Left lobe of liver (tissue), 2 donors: ENCODE data around the gene APOOL. TPM values are rescaled to one million over a fixed set of nuclear protein-coding genes. Genes with fewer than 3 reads are reported as not detected.
"Not testable (repeated sequence)": the region's sequence is repeated elsewhere in the genome, so short reads cannot be mapped to it uniquely, and the experiment has no call there.

Experiments
- ATAC-seq: fragments of 200-7000 bp; cut with Tn5 transposase; one replicate; pipeline ENCODE4 v1.9.1; 2020; ENCODE audit warnings: mild to moderate bottlenecking, moderate library complexity
- DNase-seq: peaks from one replicate; pipeline ENCODE4 v3.0.0-alpha.2; 2020; ENCODE audit warnings: low spot score
- total RNA-seq: library from RNA; stranded (reverse); gene quantifications from one replicate; pipeline ENCODE4 v1.2.1, GENCODE V29; 2021
- donor health status: DM: no; HTN: no; CAD: no; lungs with moderate emphysema.
- donor health status: DM: no; HTN: yes; CAD: no.

Gene APOOL
- total RNA-seq, result 19.8 TPM

GRCh38 chrX:85003655-85004244 is at the start of gene APOOL:
Gene APOOL, plus strand, starts transcription at chrX:85003877. Its CDS starts 36 bp downstream, at chrX:85003913.
- DNase-seq (peak; percentile 88), ATAC-seq (peak; percentile 97)

GRCh38 chrX:84956304-84956703 is 47.4 kb upstream of the APOOL start:
- ATAC-seq (no peak), DNase-seq (no peak)

GRCh38 chrX:84974803-84975202 is 28.9 kb upstream of the APOOL start:
- no peak for ATAC-seq
- DNase-seq, result no peak

- ATAC-seq, DNase-seq: not testable (repeated sequence)
Measured at GRCh38 chrX:84991739-84992138, 11.9 kb upstream of the APOOL start.

GRCh38 chrX:84993150-84993549 is 10.5 kb upstream of the APOOL start:
- ATAC-seq (no peak), DNase-seq (no peak)

- ATAC-seq, result no peak
Measured at GRCh38 chrX:85001344-85001743, 2.3 kb upstream of the APOOL start.

GRCh38 chrX:85004255-85004654 is 578 bp downstream of the APOOL start:
- ATAC-seq (peak; percentile 43), DNase-seq (no peak)

More at GRCh38 chrX:85001344-85001743, 2.3 kb upstream of the APOOL start:
- DNase-seq, result no peak

GRCh38 chrX:85012098-85012497 is 8.4 kb downstream of the APOOL start:
- no peak for ATAC-seq
- no peak for DNase-seq

GRCh38 chrX:85015351-85015750 is 11.7 kb downstream of the APOOL start:
- ATAC-seq, DNase-seq: not testable (repeated sequence)

GRCh38 chrX:85017721-85018120 is 14.0 kb downstream of the APOOL start:
- ATAC-seq (no peak), DNase-seq (no peak)

GRCh38 chrX:85018471-85018870 is 14.8 kb downstream of the APOOL start:
- DNase-seq (no peak), ATAC-seq (no peak)

- DNase-seq, result no peak
- ATAC-seq, result peak; percentile 68
Measured at GRCh38 chrX:85020216-85020615, 16.5 kb downstream of the APOOL start.

GRCh38 chrX:85024044-85024443 is 20.4 kb downstream of the APOOL start:
- ATAC-seq, result no peak
- no peak for DNase-seq

GRCh38 chrX:85024562-85024961 is 20.9 kb downstream of the APOOL start:
- ATAC-seq (no peak), DNase-seq (no peak)

- ATAC-seq (no peak), DNase-seq (no peak)
Measured at GRCh38 chrX:85026170-85026569, 22.5 kb downstream of the APOOL start.

GRCh38 chrX:85029043-85029442 is 25.4 kb downstream of the APOOL start:
- ATAC-seq (no peak), DNase-seq (no peak)

GRCh38 chrX:85031505-85031904 is 27.8 kb downstream of the APOOL start:
- DNase-seq (no peak), ATAC-seq (peak; percentile 66)

GRCh38 chrX:85037114-85037513 is 33.4 kb downstream of the APOOL start:
- DNase-seq (no peak), ATAC-seq (no peak)

- no peak for ATAC-seq
- DNase-seq, result no peak
Measured at GRCh38 chrX:85051627-85052026, 48.0 kb downstream of the APOOL start.

GRCh38 chrX:85052205-85052604 is 48.5 kb downstream of the APOOL start:
- no peak for ATAC-seq
- no peak for DNase-seq

GRCh38 chrX:85052636-85053343 is 49.1 kb downstream of the APOOL start:
- no peak for DNase-seq
- no peak for ATAC-seq

- ATAC-seq, result no peak
- DNase-seq, result no peak
Measured at GRCh38 chrX:85065512-85066198, 62.0 kb downstream of the APOOL start.
